Measurements from ENCODE around the gene MB21D2.

Gene MB21D2

GRCh38 chr3:192830291-192831110, 87.2 kb downstream of the MB21D2 start:
- TF ChIP-seq, protein P1, sequence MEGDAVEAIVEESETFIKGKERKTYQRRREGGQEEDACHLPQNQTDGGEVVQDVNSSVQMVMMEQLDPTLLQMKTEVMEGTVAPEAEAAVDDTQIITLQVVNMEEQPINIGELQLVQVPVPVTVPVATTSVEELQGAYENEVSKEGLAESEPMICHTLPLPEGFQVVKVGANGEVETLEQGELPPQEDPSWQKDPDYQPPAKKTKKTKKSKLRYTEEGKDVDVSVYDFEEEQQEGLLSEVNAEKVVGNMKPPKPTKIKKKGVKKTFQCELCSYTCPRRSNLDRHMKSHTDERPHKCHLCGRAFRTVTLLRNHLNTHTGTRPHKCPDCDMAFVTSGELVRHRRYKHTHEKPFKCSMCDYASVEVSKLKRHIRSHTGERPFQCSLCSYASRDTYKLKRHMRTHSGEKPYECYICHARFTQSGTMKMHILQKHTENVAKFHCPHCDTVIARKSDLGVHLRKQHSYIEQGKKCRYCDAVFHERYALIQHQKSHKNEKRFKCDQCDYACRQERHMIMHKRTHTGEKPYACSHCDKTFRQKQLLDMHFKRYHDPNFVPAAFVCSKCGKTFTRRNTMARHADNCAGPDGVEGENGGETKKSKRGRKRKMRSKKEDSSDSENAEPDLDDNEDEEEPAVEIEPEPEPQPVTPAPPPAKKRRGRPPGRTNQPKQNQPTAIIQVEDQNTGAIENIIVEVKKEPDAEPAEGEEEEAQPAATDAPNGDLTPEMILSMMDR (IDR thresholded peaks at IDR 0.05; ENCODE audit: low read depth, low read length, missing control alignments) = no peak
- in situ Hi-C loops (cut with HindIII; ENCODE audit: low sequenced_read_pairs) = no loop called here
- DNase-seq (ENCODE audit: low read depth) = no peak
- H3K4me3 ChIP-seq (ENCODE audit: low read depth, low read length) = no peak overlapping the region

DNA sequence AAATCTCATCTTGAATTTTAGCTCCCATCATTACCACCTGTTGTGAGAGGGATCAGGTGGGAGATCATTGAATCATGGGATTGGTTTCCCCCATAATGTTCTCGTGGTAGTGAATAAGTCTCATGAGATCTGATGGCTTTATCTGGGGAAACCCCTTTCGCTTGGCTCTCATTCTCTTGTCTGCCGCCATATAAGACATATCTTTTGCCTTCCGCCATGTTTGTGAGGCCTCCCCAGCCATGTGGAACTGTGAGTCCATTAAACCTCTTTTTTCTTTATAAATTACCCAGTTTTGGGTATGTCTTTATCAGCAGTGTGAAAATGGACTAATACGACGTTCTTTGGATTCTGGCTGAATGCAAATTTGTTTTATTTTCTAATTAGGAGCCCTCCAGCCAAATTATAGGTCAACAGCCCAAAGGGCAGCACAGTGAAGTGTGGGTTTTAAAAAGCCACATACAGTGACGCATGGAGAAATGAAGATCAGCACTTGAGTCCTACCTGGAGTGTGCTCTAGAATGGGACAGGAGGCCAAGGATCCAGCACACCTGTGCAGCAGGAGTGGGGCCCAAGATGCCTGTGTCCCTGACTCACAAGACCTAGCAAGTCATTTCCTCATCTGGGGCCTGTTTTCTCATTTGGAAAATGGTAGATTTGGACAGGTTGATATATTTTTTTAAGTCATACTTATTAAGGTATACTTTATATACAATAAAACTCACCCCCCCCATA, 89.6 kb downstream of the MB21D2 start:
- in situ Hi-C loops (cut with HindIII; ENCODE audit: low sequenced_read_pairs) = loop anchor here (5.0 to 10.0 kb wide), 2 partner anchors 89 to 757 kb away; partner anchors contain the start of gene MB21D2
- TF ChIP-seq, protein P1 (IDR thresholded peaks at IDR 0.05; ENCODE audit: low read depth, low read length, missing control alignments) = no peak
- H3K4me3 ChIP-seq (ENCODE audit: low read depth, low read length) = no peak overlapping the region
- no peak for DNase-seq (ENCODE audit: low read depth)

GRCh38 chr3:192827208-192827607, 90.4 kb downstream of the MB21D2 start:
- in situ Hi-C loops (cut with HindIII; ENCODE audit: low sequenced_read_pairs) = loop anchor here (5.0 to 10.0 kb wide), 2 partner anchors 90 to 758 kb away; partner anchors contain the start of gene MB21D2
- TF ChIP-seq, protein P1 (IDR thresholded peaks at IDR 0.05; ENCODE audit: low read depth, low read length, missing control alignments) = no peak
- H3K4me3 ChIP-seq (ENCODE audit: low read depth, low read length) = no peak overlapping the region
- DNase-seq (ENCODE audit: low read depth) = no peak

DNA sequence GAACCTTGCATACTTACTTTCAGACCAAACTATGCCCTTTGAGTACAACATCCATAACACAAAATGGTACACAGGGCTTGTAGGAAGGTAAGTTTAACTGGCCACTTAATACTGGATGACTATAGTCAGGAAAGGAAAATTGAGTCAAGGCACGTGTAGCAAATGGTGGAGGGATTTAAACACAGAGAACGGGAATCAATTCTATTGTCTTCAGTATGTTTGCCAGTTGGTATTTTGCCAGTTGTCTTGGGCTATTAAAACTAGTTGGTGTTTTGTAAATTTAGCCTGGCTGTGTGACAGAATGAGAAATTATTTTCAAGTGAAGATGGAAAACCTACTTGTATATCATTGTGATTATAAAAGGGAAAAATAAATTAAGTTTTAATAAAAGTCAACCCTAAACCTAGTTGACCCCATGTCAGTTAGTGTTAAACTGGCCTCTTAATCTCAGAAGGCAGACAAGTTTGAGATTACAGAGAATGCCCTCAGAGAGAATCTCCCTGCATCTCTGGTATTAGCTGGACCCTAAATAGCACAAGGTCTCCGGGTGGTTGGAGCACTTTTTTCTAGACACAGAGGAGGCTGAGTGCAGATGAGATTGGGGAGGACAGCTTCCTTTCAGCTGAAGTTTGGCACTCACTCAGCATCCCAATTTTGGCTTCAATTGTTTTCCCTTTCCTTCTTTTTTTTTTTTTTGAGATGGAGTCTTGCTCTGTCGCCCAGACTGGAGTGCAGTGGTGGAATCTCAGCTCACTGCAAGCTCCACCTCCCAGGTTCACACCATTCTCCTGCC, 91.2 kb downstream of the MB21D2 start:
- DNase-seq (ENCODE audit: low read depth) = no peak
- no peak overlapping the region for H3K4me3 ChIP-seq (ENCODE audit: low read depth, low read length)
- TF ChIP-seq, protein P1 (IDR thresholded peaks at IDR 0.05; ENCODE audit: low read depth, low read length, missing control alignments) = no peak
- in situ Hi-C loops (cut with HindIII; ENCODE audit: low sequenced_read_pairs) = loop anchor here (5.0 to 10.0 kb wide), 2 partner anchors 91 to 758 kb away; partner anchors contain the start of gene MB21D2

GRCh38 chr3:192825657-192826200, 91.9 kb downstream of the MB21D2 start:
- TF ChIP-seq, protein P1 (IDR thresholded peaks at IDR 0.05; ENCODE audit: low read depth, low read length, missing control alignments) = peak; percentile 27
- in situ Hi-C loops (cut with HindIII; ENCODE audit: low sequenced_read_pairs) = loop anchor here (5.0 to 10.0 kb wide), 2 partner anchors 92 to 759 kb away; partner anchors contain the start of gene MB21D2

More at GRCh38 chr3:192825657-192826200, 91.9 kb downstream of the MB21D2 start:
- DNase-seq (ENCODE audit: low read depth) = no peak
- no peak overlapping the region for H3K4me3 ChIP-seq (ENCODE audit: low read depth, low read length)

All from astrocyte of the cerebellum (primary cell).